DOHH2 (cell line): ENCODE data around the gene USB1.
"Not testable (repeated sequence)": the region's sequence is repeated elsewhere in the genome, so short reads cannot be mapped to it uniquely, and the experiment has no call there.

Experiments
- H3F3A ChIP-seq: fragments of 200-600 bp; sonication (generic), shearing (Covaris generic); 2 replicates; pipeline ENCODE4 v1.6.0; 2016; ENCODE audit warnings: antibody characterized with exemption, mild to moderate bottlenecking; ENCODE audit not compliant: control insufficient read depth, insufficient read depth
- H3K27ac ChIP-seq: fragments of 200-600 bp; sonication (generic); 2 replicates; pipeline ENCODE4 v1.5.1; 2014; ENCODE audit warnings: low read depth, mild to moderate bottlenecking, low read length, moderate library complexity
- H3K27me3 ChIP-seq: fragments of 200-600 bp; sonication (generic); 2 replicates; pipeline ENCODE4 v1.6.1; 2014; ENCODE audit warnings: mild to moderate bottlenecking, low read length, mixed read lengths; ENCODE audit not compliant: control insufficient read depth
- H3K36me3 ChIP-seq: fragments of 200-600 bp; sonication (generic); 2 replicates; pipeline ENCODE4 v1.6.1; 2014; ENCODE audit warnings: mild to moderate bottlenecking, low read length, moderate library complexity, mixed read lengths; ENCODE audit not compliant: control insufficient read depth
- H3K4me1 ChIP-seq: fragments of 200-600 bp; sonication (generic); 2 replicates; pipeline ENCODE4 v1.6.1; 2014; ENCODE audit warnings: mild to moderate bottlenecking, low read length, mixed read lengths; ENCODE audit not compliant: control insufficient read depth
- H3K4me2 ChIP-seq: fragments of 200-600 bp; sonication (generic); 2 replicates; pipeline ENCODE4 v1.6.0; 2014; ENCODE audit warnings: mild to moderate bottlenecking, low read length, moderate library complexity
- H3K4me3 ChIP-seq: fragments of 200-600 bp; sonication (generic); 2 replicates; pipeline ENCODE4 v1.5.1; 2014; ENCODE audit warnings: mild to moderate bottlenecking, low read length, mixed read lengths
- H3K79me2 ChIP-seq: fragments of 200-600 bp; sonication (generic); 2 replicates; pipeline ENCODE4 v1.6.1; 2014; ENCODE audit warnings: mild to moderate bottlenecking, low read length, mixed read lengths; ENCODE audit not compliant: control insufficient read depth
- H3K9me2 ChIP-seq: fragments of 200-600 bp; sonication (generic); replicated peaks from 2 replicates; pipeline ENCODE4 v1.6.1; 2014; ENCODE audit warnings: mild to moderate bottlenecking, low read length, mixed read lengths; ENCODE audit not compliant: control insufficient read depth
- H3K9me3 ChIP-seq: fragments of 200-600 bp; sonication (generic); 2 replicates; pipeline ENCODE4 v1.6.1; 2014; ENCODE audit warnings: antibody characterized with exemption, low read length, mixed read lengths; ENCODE audit not compliant: control insufficient read depth, insufficient read depth
- H4K20me1 ChIP-seq: fragments of 200-600 bp; sonication (generic); 2 replicates; pipeline ENCODE4 v1.6.0; 2014; ENCODE audit warnings: low read depth, mild to moderate bottlenecking, antibody characterized with exemption, low read length, moderate library complexity; ENCODE audit not compliant: control insufficient read depth, insufficient read depth
- EZH2phosphoT487 ChIP-seq: fragments of 200-600 bp; sonication (generic); IDR thresholded peaks from 2 replicates; pipeline ENCODE4 v1.6.1; 2017; ENCODE audit warnings: borderline replicate concordance, mild to moderate bottlenecking, antibody characterized with exemption, low read length, moderate library complexity, mixed read lengths
- TF ChIP-seq, protein P1 (sequence below): fragments of 200-600 bp; sonication (generic); IDR thresholded peaks from one replicate; pipeline ENCODE4 v1.5.1; 2014; ENCODE audit warnings: antibody characterized with exemption, mild to moderate bottlenecking, low read depth, low read length; ENCODE audit not compliant: poor library complexity, severe bottlenecking

USB1 gene

DNA sequence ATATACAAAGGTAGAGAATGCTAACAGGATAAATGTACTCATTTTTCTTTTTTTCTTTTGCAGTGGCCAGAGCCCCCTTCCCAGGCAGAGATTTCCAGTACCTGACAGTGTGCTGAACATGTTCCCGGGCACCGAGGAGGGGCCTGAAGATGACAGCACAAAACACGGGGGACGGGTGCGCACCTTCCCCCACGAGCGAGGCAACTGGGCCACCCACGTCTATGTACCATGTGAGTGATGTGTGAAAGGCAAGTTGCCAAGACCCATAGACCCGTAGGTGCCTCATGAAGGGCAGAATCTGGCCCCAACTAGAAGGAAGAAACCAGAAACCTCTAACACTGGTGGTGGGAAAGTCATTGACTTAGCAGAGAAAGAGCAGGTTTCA lies 1.2 kb downstream of the USB1 start:
- Histone ChIP-seq H3K79me2 (peaks cover 22% of the 10 kb centered on the region), H4K20me1 (peaks cover 6% of the 10 kb centered on the region; the same call in 1 of the 2 replicates), H3K9me3 (no peaks in the 10 kb centered on the region; the same call in 1 of the 2 replicates), H3K4me3 (peak overlapping the region; percentile 77), H3K4me1 (peaks cover 25% of the 10 kb centered on the region), H3K9me2 (no peaks in the 10 kb centered on the region), H3K4me2 (peak overlapping the region; percentile 99), H3K27ac (no peak overlapping the region), H3F3A (peaks cover 7% of the 10 kb centered on the region; the same call in 1 of the 2 replicates), H3K27me3 (no peaks in the 10 kb centered on the region), H3K36me3 (peaks cover 41% of the 10 kb centered on the region)
- TF ChIP-seq, protein P1, sequence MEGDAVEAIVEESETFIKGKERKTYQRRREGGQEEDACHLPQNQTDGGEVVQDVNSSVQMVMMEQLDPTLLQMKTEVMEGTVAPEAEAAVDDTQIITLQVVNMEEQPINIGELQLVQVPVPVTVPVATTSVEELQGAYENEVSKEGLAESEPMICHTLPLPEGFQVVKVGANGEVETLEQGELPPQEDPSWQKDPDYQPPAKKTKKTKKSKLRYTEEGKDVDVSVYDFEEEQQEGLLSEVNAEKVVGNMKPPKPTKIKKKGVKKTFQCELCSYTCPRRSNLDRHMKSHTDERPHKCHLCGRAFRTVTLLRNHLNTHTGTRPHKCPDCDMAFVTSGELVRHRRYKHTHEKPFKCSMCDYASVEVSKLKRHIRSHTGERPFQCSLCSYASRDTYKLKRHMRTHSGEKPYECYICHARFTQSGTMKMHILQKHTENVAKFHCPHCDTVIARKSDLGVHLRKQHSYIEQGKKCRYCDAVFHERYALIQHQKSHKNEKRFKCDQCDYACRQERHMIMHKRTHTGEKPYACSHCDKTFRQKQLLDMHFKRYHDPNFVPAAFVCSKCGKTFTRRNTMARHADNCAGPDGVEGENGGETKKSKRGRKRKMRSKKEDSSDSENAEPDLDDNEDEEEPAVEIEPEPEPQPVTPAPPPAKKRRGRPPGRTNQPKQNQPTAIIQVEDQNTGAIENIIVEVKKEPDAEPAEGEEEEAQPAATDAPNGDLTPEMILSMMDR: no peak
- no peak for TF ChIP-seq EZH2phosphoT487

DNA sequence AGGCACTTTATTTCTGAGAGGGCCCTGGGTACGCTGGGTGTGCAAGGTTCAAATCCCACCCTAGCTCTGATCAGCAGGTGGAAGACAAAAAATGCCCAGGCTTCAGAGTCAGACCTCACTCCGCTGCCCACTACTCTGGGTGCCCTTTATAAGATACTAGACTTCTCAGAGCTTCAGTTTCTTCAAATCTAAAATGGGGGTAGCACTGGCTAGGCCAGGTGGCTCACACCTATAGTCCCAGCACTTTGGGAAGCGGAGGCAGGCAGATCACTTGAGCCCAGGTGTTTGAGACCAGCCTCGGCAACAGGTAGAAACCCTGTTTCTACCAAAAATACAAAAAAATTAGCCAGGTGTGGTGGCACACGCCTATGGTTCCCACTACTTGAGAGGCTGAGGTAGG lies 1.7 kb downstream of the USB1 start:
- Histone ChIP-seq H3K79me2 (peaks cover 22% of the 10 kb centered on the region), H3K4me2 (no peak overlapping the region), H3K27ac (no peak overlapping the region), H4K20me1 (peaks cover 6% of the 10 kb centered on the region; the same call in 1 of the 2 replicates), H3K36me3 (peaks cover 36% of the 10 kb centered on the region), H3K4me1 (peaks cover 25% of the 10 kb centered on the region), H3K4me3 (no peak overlapping the region), H3K9me2 (no peaks in the 10 kb centered on the region), H3K27me3 (no peaks in the 10 kb centered on the region), H3K9me3 (no peaks in the 10 kb centered on the region; the same call in 1 of the 2 replicates), H3F3A (peaks cover 7% of the 10 kb centered on the region; the same call in 1 of the 2 replicates)
- no peak for TF ChIP-seq EZH2phosphoT487
- TF ChIP-seq, protein P1: no peak

- H3K4me2 ChIP-seq, H3K9me3 ChIP-seq, H3K4me3 ChIP-seq, H3F3A ChIP-seq, H3K9me2 ChIP-seq, H3K27me3 ChIP-seq, H3K27ac ChIP-seq, H4K20me1 ChIP-seq: not testable (repeated sequence)
- Histone ChIP-seq H3K79me2 (peaks cover 11% of the 10 kb centered on the region), H3K36me3 (peaks cover 32% of the 10 kb centered on the region), H3K4me1 (peaks cover 13% of the 10 kb centered on the region)
These were observed 3.5 kb downstream of the USB1 start for GRCh38 chr16:58004736-58005135.

DNA sequence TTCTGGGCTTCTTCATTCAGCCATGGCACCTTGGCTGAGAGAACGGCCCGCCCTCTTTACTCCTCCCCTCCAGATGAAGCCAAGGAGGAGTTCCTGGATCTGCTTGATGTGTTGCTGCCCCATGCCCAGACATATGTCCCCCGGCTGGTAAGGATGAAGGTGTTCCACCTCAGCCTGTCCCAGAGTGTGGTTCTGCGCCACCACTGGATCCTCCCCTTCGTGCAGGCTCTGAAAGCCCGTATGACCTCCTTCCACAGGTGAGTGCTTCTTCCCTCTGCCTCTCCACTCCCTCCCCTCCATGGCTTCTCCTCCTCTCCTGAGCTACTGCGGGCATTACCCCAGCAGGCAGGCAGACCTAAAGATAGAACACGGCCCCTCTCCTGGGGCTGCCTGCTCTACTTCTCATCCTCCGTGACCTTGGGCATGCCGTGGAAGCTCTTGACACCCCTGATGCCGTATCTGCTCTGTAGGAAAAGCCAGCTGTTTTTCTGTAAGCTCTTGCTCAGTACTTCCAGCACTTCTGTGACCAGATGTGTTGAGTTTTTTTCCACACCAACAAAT lies 8.7 kb downstream of the USB1 start:
- H3K27ac ChIP-seq: no peak overlapping the region
- no peak for TF ChIP-seq EZH2phosphoT487
- TF ChIP-seq, protein P1: no peak
- no peaks in the 10 kb centered on the region for H4K20me1 ChIP-seq

More for the DNA sequence above, 8.7 kb downstream of the USB1 start:
- H3K36me3 ChIP-seq: peaks cover 44% of the 10 kb centered on the region
- no peaks in the 10 kb centered on the region; the same call in 1 of the 2 replicates for H3K79me2 ChIP-seq
- no peaks in the 10 kb centered on the region for H3K27me3 ChIP-seq
- H3F3A ChIP-seq: no peaks in the 10 kb centered on the region
- H3K4me3 ChIP-seq: no peak overlapping the region
- H3K9me3 ChIP-seq: no peaks in the 10 kb centered on the region; the same call in 1 of the 2 replicates
- H3K4me1 ChIP-seq: no peaks in the 10 kb centered on the region
- no peaks in the 10 kb centered on the region for H3K9me2 ChIP-seq
- H3K4me2 ChIP-seq: no peak overlapping the region
